IMR-90 (cell line): ENCODE data around the gene INPP5D. TPM values are rescaled to one million over a fixed set of nuclear protein-coding genes. Genes with fewer than 3 reads are reported as not detected.

Source experiments
- ATAC-seq: fragments of 200-7000 bp; cut with Tn5 transposase; 2 replicates; pipeline ENCODE4 v1.9.1; 2020; ENCODE audit warnings: low read depth, mild to moderate bottlenecking, moderate library complexity
- BruUV-seq: library from RNA; stranded (reverse); fragments of 400-500 nt; replicated peaks from 2 replicates; lab custom pipeline; 2021; lab: Mats Ljungman, UMichigan
- CTCF ChIA-PET: fragments of 300-600 bp; formaldehyde crosslinking; extraction: SDS; loops from one replicate; lab custom pipeline; 2021; ENCODE audit warnings: antibody characterized with exemption; lab: Yijun Ruan, JAX
- POLR2A ChIA-PET: fragments of 300-600 bp; sonication (Branson Sonifier 250); formaldehyde crosslinking; loops from one replicate; lab custom pipeline; 2022; ENCODE audit warnings: antibody characterized with exemption; ENCODE audit not compliant: unreplicated experiment; lab: Charles Lee
- DNase-seq: peaks from one replicate; pipeline ENCODE4 v3.0.0; 2013
- H2AFZ ChIP-seq: replicated peaks from 2 replicates; pipeline ENCODE3; 2013; ENCODE audit warnings: low read length, mild to moderate bottlenecking; ENCODE audit not compliant: poor library complexity
- H2AK5ac ChIP-seq: 2 replicates; pipeline ENCODE4 v1.6.1; 2013; ENCODE audit warnings: low read depth, low read length, inconsistent platforms
- H2AK9ac ChIP-seq: replicated peaks from 2 replicates; pipeline ENCODE3; 2013; ENCODE audit warnings: mild to moderate bottlenecking, low read depth, low read length, moderate library complexity; ENCODE audit not compliant: poor library complexity
- H2BK120ac ChIP-seq: 2 replicates; pipeline ENCODE4 v1.6.1; 2013; ENCODE audit warnings: low read depth, low read length, inconsistent platforms
- H2BK15ac ChIP-seq: 3 replicates; pipeline ENCODE4 v1.6.1; 2013; ENCODE audit warnings: low read depth, low read length, inconsistent platforms
- H2BK20ac ChIP-seq: 2 replicates; pipeline ENCODE4 v1.6.1; 2013; ENCODE audit warnings: low read depth, mild to moderate bottlenecking, inconsistent platforms, low read length, moderate library complexity
- H2BK5ac ChIP-seq: 2 replicates; pipeline ENCODE4 v1.6.1; 2013; ENCODE audit warnings: mild to moderate bottlenecking, low read depth, low read length, inconsistent platforms; ENCODE audit not compliant: poor library complexity, severe bottlenecking
- H3K14ac ChIP-seq: replicated peaks from 2 replicates; pipeline ENCODE4 v1.6.1; 2013; ENCODE audit warnings: low read depth, low read length, inconsistent platforms
- H3K18ac ChIP-seq: 2 replicates; pipeline ENCODE4 v1.6.1; 2013; ENCODE audit warnings: low read depth, low read length, control low read depth
- H3K23ac ChIP-seq: 2 replicates; pipeline ENCODE4 v1.6.1; 2013; ENCODE audit warnings: low read depth, low read length, inconsistent platforms
- H3K27ac ChIP-seq: 2 replicates; pipeline ENCODE4 v1.5.1; 2013; ENCODE audit warnings: mild to moderate bottlenecking, control low read depth, low read length; ENCODE audit not compliant: insufficient read depth
- H3K27me3 ChIP-seq: 2 replicates; pipeline ENCODE4 v1.6.1; 2013; ENCODE audit warnings: low read length; ENCODE audit not compliant: control insufficient read depth, insufficient read depth
- H3K36me3 ChIP-seq: 2 replicates; pipeline ENCODE4 v1.6.1; 2013; ENCODE audit warnings: low read length, mixed read lengths; ENCODE audit not compliant: control insufficient read depth, insufficient read depth
- H3K4ac ChIP-seq: 2 replicates; pipeline ENCODE4 v1.6.1; 2013; ENCODE audit warnings: low read depth, low read length, inconsistent platforms
- H3K4me1 ChIP-seq: 2 replicates; pipeline ENCODE4 v1.6.1; 2013; ENCODE audit warnings: low read length, mixed read lengths; ENCODE audit not compliant: control insufficient read depth, insufficient read depth
- H3K4me2 ChIP-seq: 2 replicates; pipeline ENCODE4 v1.6.1; 2013; ENCODE audit warnings: low read depth, mild to moderate bottlenecking, control low read depth, low read length, moderate library complexity
- H3K4me3 ChIP-seq: 2 replicates; pipeline ENCODE4 v1.5.1; 2013; ENCODE audit warnings: low read depth, mild to moderate bottlenecking, control low read depth, low read length, moderate library complexity; ENCODE audit not compliant: insufficient read depth
- H3K56ac ChIP-seq: 2 replicates; pipeline ENCODE4 v1.6.1; 2013; ENCODE audit warnings: low read length, inconsistent platforms; ENCODE audit not compliant: insufficient read depth; ENCODE audit errors: extremely low read depth
- H3K79me1 ChIP-seq, 2 experiments: 2 replicates each; pipeline ENCODE4 v1.6.1; 2013; ENCODE audit warnings: low read length in 2 of 2, inconsistent platforms in 1 of 2, low read depth in 1 of 2
- H3K9ac ChIP-seq: 2 replicates; pipeline ENCODE4 v1.6.1; 2013; ENCODE audit warnings: low read depth, low read length, control low read depth
- H3K9me1 ChIP-seq: 2 replicates; pipeline ENCODE4 v1.6.1; 2013; ENCODE audit warnings: low read length, inconsistent platforms; ENCODE audit not compliant: insufficient read depth
- H3K9me3 ChIP-seq: 2 replicates; pipeline ENCODE4 v1.6.1; 2013; ENCODE audit warnings: low read length; ENCODE audit not compliant: control insufficient read depth, insufficient read depth
- H4K20me1 ChIP-seq: 2 replicates; pipeline ENCODE4 v1.6.1; 2013; ENCODE audit warnings: low read length, inconsistent platforms; ENCODE audit not compliant: insufficient read depth
- H4K5ac ChIP-seq: 2 replicates; pipeline ENCODE4 v1.6.1; 2013; ENCODE audit warnings: mild to moderate bottlenecking, low read depth, low read length, control low read depth
- H4K8ac ChIP-seq, 2 experiments: 2 replicates each; pipeline ENCODE4 v1.6.1; 2013; ENCODE audit warnings: low read depth in 2 of 2, low read length in 2 of 2, control low read depth in 1 of 2, inconsistent platforms in 1 of 2
- H4K91ac ChIP-seq: 2 replicates; pipeline ENCODE4 v1.6.1; 2013; ENCODE audit warnings: low read depth, low read length, inconsistent platforms; ENCODE audit not compliant: insufficient read depth
- BHLHE40 ChIP-seq: fragments of 150-350 bp; IDR thresholded peaks from 2 replicates; pipeline ENCODE4 v1.6.1; 2016; ENCODE audit warnings: mild to moderate bottlenecking, low read depth, low read length
- CEBPB ChIP-seq: IDR thresholded peaks from 2 replicates; pipeline ENCODE4 v1.6.1; 2012; ENCODE audit warnings: low read depth, low read length, improper control_type of control experiment
- CHD1 ChIP-seq: IDR thresholded peaks from 2 replicates; pipeline ENCODE4 v1.6.1; 2012; ENCODE audit warnings: low read depth, low read length, improper control_type of control experiment
- CTCF ChIP-seq: conservative IDR thresholded peaks from 2 replicates; pipeline ENCODE4 v1.5.1; 2012; ENCODE audit warnings: mild to moderate bottlenecking, low read depth, low read length, improper control_type of control experiment
- ELK1 ChIP-seq: fragments of 150-350 bp; IDR thresholded peaks from 2 replicates; pipeline ENCODE4 v1.6.1; 2016; ENCODE audit warnings: low read depth, mild to moderate bottlenecking, low read length, moderate library complexity, borderline replicate concordance
- FOS ChIP-seq: fragments of 150-350 bp; IDR thresholded peaks from 2 replicates; pipeline ENCODE4 v1.6.1; 2016; ENCODE audit warnings: low read depth, low read length
- MAFK ChIP-seq: IDR thresholded peaks from 2 replicates; pipeline ENCODE4 v1.6.1; 2012; ENCODE audit warnings: low read depth, low read length, improper control_type of control experiment
- MAZ ChIP-seq: IDR thresholded peaks from 2 replicates; pipeline ENCODE4 v1.6.1; 2012; ENCODE audit warnings: low read depth, mild to moderate bottlenecking, low read length, improper control_type of control experiment, moderate library complexity, borderline replicate concordance
- MXI1 ChIP-seq: IDR thresholded peaks from 2 replicates; pipeline ENCODE4 v1.6.1; 2012; ENCODE audit warnings: low read depth, mild to moderate bottlenecking, low read length, moderate library complexity, borderline replicate concordance
- NFE2L2 ChIP-seq: fragments of 150-350 bp; IDR thresholded peaks from 2 replicates; pipeline ENCODE4 v1.6.1; 2016; ENCODE audit warnings: low read depth, mild to moderate bottlenecking, low read length
- POLR2A ChIP-seq: IDR thresholded peaks from 2 replicates; pipeline ENCODE4 v1.6.1; 2012; ENCODE audit warnings: mild to moderate bottlenecking, low read depth, low read length
- RAD21 ChIP-seq: IDR thresholded peaks from 2 replicates; pipeline ENCODE4 v1.6.1; 2012; ENCODE audit warnings: low read length, improper control_type of control experiment
- RCOR1 ChIP-seq: IDR thresholded peaks from 2 replicates; pipeline ENCODE4 v1.6.1; 2012; ENCODE audit warnings: mild to moderate bottlenecking, low read length, improper control_type of control experiment; ENCODE audit not compliant: insufficient replicate concordance
- RFX5 ChIP-seq: IDR thresholded peaks from 2 replicates; pipeline ENCODE4 v1.8.0; 2012; ENCODE audit warnings: low read depth, mild to moderate bottlenecking, low read length, moderate library complexity
- SMC3 ChIP-seq: fragments of 150-350 bp; IDR thresholded peaks from 2 replicates; pipeline ENCODE4 v1.6.1; 2016; ENCODE audit warnings: low read depth, mild to moderate bottlenecking, antibody characterized with exemption, low read length, moderate library complexity
- USF2 ChIP-seq: fragments of 150-350 bp; IDR thresholded peaks from 2 replicates; pipeline ENCODE4 v1.6.1; 2017; ENCODE audit warnings: mild to moderate bottlenecking, antibody characterized with exemption, low read length, low read depth
- WGBS, 2 experiments: methylation state at CpG; one replicate each; pipeline versions ENCODE4 v1.1.5 to v1.1.7; 2013; ENCODE audit warnings: missing lambda C conversion rate in 2 of 2; ENCODE audit not compliant: insufficient read length in 1 of 2; ENCODE audit errors: extremely low coverage in 2 of 2; 5-methylcytosine and 5-hydroxymethylcytosine counted together
- dilution Hi-C: fragments of 300-500 bp; cut with HindIII; formaldehyde crosslinking; loops from one replicate; pipeline ENCODE4 v1.14.3; 2018; ENCODE audit warnings: low sequenced_read_pairs; ENCODE audit not compliant: unreplicated experiment
- in situ Hi-C: fragments of 300-500 bp; cut with MboI; formaldehyde crosslinking; loops from 3 replicates; pipeline ENCODE4 v1.14.3; 2019; ENCODE audit warnings: low sequenced_read_pairs, inconsistent platforms, mixed read lengths
- intact Hi-C: fragments of 100-400 bp; cut with micrococcal nuclease; formaldehyde crosslinking; loops from 2 replicates; pipeline ENCODE4 v1.10.0; 2022
- polyA plus RNA-seq, 3 experiments: library from polyadenylated mRNA; depleted of rRNA; stranded (reverse); fragments of >200 nt; gene quantifications; 2 replicates each; pipeline ENCODE4 v1.2.3, GENCODE V29; 2012; ENCODE audit warnings: low replicate concordance in 1 of 3
- total RNA-seq: library from RNA; depleted of rRNA; stranded (reverse); fragments of >200 nt; gene quantifications from 2 replicates; pipeline ENCODE4 v1.2.3, GENCODE V29; 2012

INPP5D gene
- total and polyA plus RNA-seq, 2 of the 4 experiments (the other 2 are of a cell fraction) = 0.18 to 0.29 TPM

- H3K36me3 ChIP-seq = no peaks in the 10 kb centered on the region
- TF ChIP-seq MAZ = no peak
- no peak for TF ChIP-seq RCOR1
- no peak for TF ChIP-seq NFE2L2
- TF ChIP-seq SMC3 = no peak
- no peak for TF ChIP-seq CTCF
- no peak for TF ChIP-seq USF2
- TF ChIP-seq BHLHE40 = no peak
- no peak for TF ChIP-seq MAFK
- no peak for TF ChIP-seq ELK1
- no peak for TF ChIP-seq FOS
- no peak for TF ChIP-seq RAD21
- TF ChIP-seq CHD1 = no peak
- TF ChIP-seq RFX5 = no peak
- TF ChIP-seq POLR2A = no peak
- no peak for TF ChIP-seq CEBPB
- no peak for TF ChIP-seq MXI1
- no peak overlapping the region for H3K4me3 ChIP-seq
- POLR2A ChIA-PET = no interaction called here
- peaks cover 4% of the 10 kb centered on the region; the same call in 1 of the 2 replicates for H3K4me1 ChIP-seq
- H3K18ac ChIP-seq = no peak overlapping the region
- H3K14ac ChIP-seq = no peak overlapping the region
- no TSS peak for BruUV-seq
- no peak overlapping the region for H4K91ac ChIP-seq
- no peaks in the 10 kb centered on the region for H3K79me1 ChIP-seq
- in situ Hi-C loops = loop anchor here (10.0 kb wide), 1 partner anchor 205 kb away; no protein-coding TSS in a partner anchor
- H3K9me3 ChIP-seq = no peaks in the 10 kb centered on the region
- no peak overlapping the region for H2AK5ac ChIP-seq
- no peak overlapping the region for H3K4ac ChIP-seq
- H2BK120ac ChIP-seq = no peak overlapping the region
- DNase-seq = no peak
- H3K27me3 ChIP-seq = peaks cover 6% of the 10 kb centered on the region
- no peak overlapping the region for H2AK9ac ChIP-seq
- no peak overlapping the region for H2BK5ac ChIP-seq
- H4K5ac ChIP-seq = no peak overlapping the region
- no peak overlapping the region for H2BK20ac ChIP-seq
- no peak overlapping the region for H3K23ac ChIP-seq
- H3K4me2 ChIP-seq = no peak overlapping the region
- H3K9ac ChIP-seq = no peak overlapping the region
- CTCF ChIA-PET = no interaction called here
- dilution Hi-C loops = no loop called here
- no peak for ATAC-seq
- H4K8ac ChIP-seq = no peak overlapping the region
- no peak overlapping the region for H2BK15ac ChIP-seq
- H2AFZ ChIP-seq = no peak overlapping the region
- no CpG with 5 or more reads among the region's 7 CpGs for WGBS, 2 experiments
- H3K9me1 ChIP-seq = no peaks in the 10 kb centered on the region
- intact Hi-C loops = no loop called here
- H4K20me1 ChIP-seq = no peaks in the 10 kb centered on the region
- no peak overlapping the region for H3K56ac ChIP-seq
- H3K27ac ChIP-seq = no peak overlapping the region
Measured at GRCh38 chr2:233059547-233059796, 670 bp upstream of the INPP5D start.
